Stomach (tissue), 9 donors: ENCODE data around the gene PTGDR2. TPM values are rescaled to one million over a fixed set of nuclear protein-coding genes. Genes with fewer than 3 reads are reported as not detected.

Experiments used
- DNase-seq, 2 donors: peaks; one replicate each; pipeline versions ENCODE4 v3.0.0 to v3.0.0-alpha.2; 2013 to 2019
- H3K27ac ChIP-seq, 5 donors: fragments of 200-600 bp in 4 of 5; sonication (generic) in 4 of 5; one replicate each; pipeline ENCODE4 v1.5.1; 2013 to 2019; ENCODE audit warnings: mild to moderate bottlenecking in 1 of 5, moderate library complexity in 1 of 5
- H3K27me3 ChIP-seq, 3 donors: fragments of 200-600 bp; sonication (generic); one replicate each; pipeline ENCODE4 v1.5.1; 2017 to 2019; ENCODE audit warnings: mixed run types in 1 of 3
- H3K36me3 ChIP-seq, 4 donors: fragments of 200-600 bp; sonication (generic); 1 replicate in 3 of 4; 2 replicates in 1 of 4; pipeline ENCODE4 v1.5.1; 2016 to 2019
- H3K4me1 ChIP-seq, 4 donors: fragments of 200-600 bp; sonication (generic); one replicate each; pipeline ENCODE4 v1.5.1; 2016 to 2019
- H3K4me3 ChIP-seq, 4 donors: fragments of 200-600 bp; sonication (generic) in 3 of 4; one replicate each; pipeline ENCODE4 v1.5.1; 2016 to 2019; ENCODE audit warnings: mild to moderate bottlenecking in 1 of 4
- H3K9me3 ChIP-seq, 4 donors: fragments of 200-600 bp; sonication (generic); one replicate each; pipeline ENCODE4 v1.5.1; 2016 to 2019
- EP300 ChIP-seq: sonication (generic); formaldehyde crosslinking; IDR thresholded peaks from one replicate; pipeline ENCODE4 v1.6.1; 2017; ENCODE audit warnings: antibody characterized with exemption
- POLR2A ChIP-seq, 4 donors: fragments of 450-650 bp; IDR thresholded peaks; one replicate each; pipeline ENCODE4 v1.6.1; 2016; ENCODE audit warnings: antibody characterized with exemption in 4 of 4, control low read depth in 2 of 4, mild to moderate bottlenecking in 1 of 4, moderate library complexity in 1 of 4
- POLR2AphosphoS5 ChIP-seq, 3 donors: sonication (generic); formaldehyde crosslinking; IDR thresholded peaks; one replicate each; pipeline ENCODE4 v1.6.1; 2016; ENCODE audit warnings: antibody characterized with exemption in 3 of 3
- whole genome bisulfite sequencing, 5 donors: extraction: QIAGEN DNeasy Blood & Tissue Kit in 3 of 5; methylation state at CpG; one replicate each; pipeline versions ENCODE4 v1.1.5 to v1.1.7; 2013 to 2018; 5-methylcytosine and 5-hydroxymethylcytosine counted together
- intact Hi-C: fragments of 100-400 bp; cut with DNase I; formaldehyde crosslinking; loops from one replicate; pipeline ENCODE4 v1.15.1; 2023; ENCODE audit warnings: low total_unique reads
- polyA plus RNA-seq, 3 donors: library from polyadenylated mRNA; stranded (reverse); fragments of 200-250 nt; gene quantifications; one replicate each; pipeline ENCODE4 v1.2.3, GENCODE V29; 2013
- total RNA-seq, 5 donors: library from RNA; depleted of rRNA; stranded (reverse); fragments of >200 nt; gene quantifications; one replicate each; pipeline versions ENCODE4 v1.1.0 to v1.2.3, GENCODE V29; 2014 to 2016
- TF ChIP-seq, protein P1 (sequence below), 7 experiments: fragments of 450-650 bp in 4 of 7; fragments of 200-600 bp in 3 of 7; sonication (generic) in 3 of 7; IDR thresholded peaks; one replicate each; pipeline ENCODE4 v1.5.1; 2016 to 2019; ENCODE audit warnings: antibody characterized with exemption in 7 of 7, control low read depth in 2 of 7, mild to moderate bottlenecking in 1 of 7
- donor health status: healthy with polysubstance abuse.
- donor health status: Bipolar disorder and iron deficiency.
- donor health status: healthy.

Gene PTGDR2
- total and polyA plus RNA-seq, 8 donors: 2.1 to 67.8 (median 12.3) TPM; not detected in 2

DNA sequence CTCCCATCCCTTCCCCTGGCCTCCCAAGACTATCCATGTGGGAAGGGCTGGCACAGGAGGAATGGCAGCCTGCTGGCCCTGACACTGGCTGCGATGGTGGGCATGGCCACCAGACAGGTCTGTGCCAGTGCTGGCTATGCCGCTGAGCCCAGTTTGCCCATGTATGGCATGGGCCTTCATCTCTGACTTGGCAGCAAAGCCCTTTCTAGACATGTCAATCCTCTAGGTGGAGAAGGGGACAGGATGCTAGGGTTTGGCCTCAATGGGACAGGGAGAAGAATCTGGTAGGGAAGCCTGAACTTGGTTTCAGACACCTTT lies 20.4 kb upstream of the PTGDR2 start:
- Histone ChIP-seq H3K27ac (peak overlapping the region in 1 of 5 donors; percentile 21), H3K27me3 (no peaks in the 10 kb centered on the region), H3K4me1 (peaks cover 4 to 33% (median 19%) of the 10 kb centered on the region in 4 donors), H3K4me3 (no peak overlapping the region), H3K9me3 (no peaks in the 10 kb centered on the region), H3K36me3 (peaks cover 0 to 20% (median 15%) of the 10 kb centered on the region in 4 donors)
- DNase-seq: no peak
- TF ChIP-seq, protein P1, sequence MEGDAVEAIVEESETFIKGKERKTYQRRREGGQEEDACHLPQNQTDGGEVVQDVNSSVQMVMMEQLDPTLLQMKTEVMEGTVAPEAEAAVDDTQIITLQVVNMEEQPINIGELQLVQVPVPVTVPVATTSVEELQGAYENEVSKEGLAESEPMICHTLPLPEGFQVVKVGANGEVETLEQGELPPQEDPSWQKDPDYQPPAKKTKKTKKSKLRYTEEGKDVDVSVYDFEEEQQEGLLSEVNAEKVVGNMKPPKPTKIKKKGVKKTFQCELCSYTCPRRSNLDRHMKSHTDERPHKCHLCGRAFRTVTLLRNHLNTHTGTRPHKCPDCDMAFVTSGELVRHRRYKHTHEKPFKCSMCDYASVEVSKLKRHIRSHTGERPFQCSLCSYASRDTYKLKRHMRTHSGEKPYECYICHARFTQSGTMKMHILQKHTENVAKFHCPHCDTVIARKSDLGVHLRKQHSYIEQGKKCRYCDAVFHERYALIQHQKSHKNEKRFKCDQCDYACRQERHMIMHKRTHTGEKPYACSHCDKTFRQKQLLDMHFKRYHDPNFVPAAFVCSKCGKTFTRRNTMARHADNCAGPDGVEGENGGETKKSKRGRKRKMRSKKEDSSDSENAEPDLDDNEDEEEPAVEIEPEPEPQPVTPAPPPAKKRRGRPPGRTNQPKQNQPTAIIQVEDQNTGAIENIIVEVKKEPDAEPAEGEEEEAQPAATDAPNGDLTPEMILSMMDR (IDR thresholded peaks at IDR 0.05): no peak
- intact Hi-C loops: no loop called here
- WGBS, 5 donors: 95 to 100% (median 100%) methylated on average over 1 to 2 of the region's 2 CpGs

GRCh38 chr11:60875366-60876167 lies 19.8 kb upstream of the PTGDR2 start:
- H3K4me3 ChIP-seq: no peak overlapping the region
- 66 to 82% (median 75%) methylated on average over 6 to 7 of the region's 7 CpGs for WGBS, 5 donors
- no peak for TF ChIP-seq EP300
- no peak for TF ChIP-seq POLR2A (IDR thresholded peaks at IDR 0.05)
- no peak for TF ChIP-seq POLR2AphosphoS5 (IDR thresholded peaks at IDR 0.05)
- TF ChIP-seq, protein P1 (IDR thresholded peaks at IDR 0.05): no peak
- no peaks in the 10 kb centered on the region for H3K9me3 ChIP-seq
- intact Hi-C loops: no loop called here
- peak overlapping the region in 1 of 5 donors; percentile 21 for H3K27ac ChIP-seq
- peaks cover under 1 to 28% (median 16%) of the 10 kb centered on the region in 4 donors for H3K4me1 ChIP-seq
- H3K27me3 ChIP-seq: no peaks in the 10 kb centered on the region
- peaks cover 0 to 15% (median 12%) of the 10 kb centered on the region in 4 donors for H3K36me3 ChIP-seq
- DNase-seq: no peak

- H3K27me3 ChIP-seq: no peaks in the 10 kb centered on the region
- WGBS, 5 donors: 88 to 91% (median 90%) methylated on average over 12 to 13 of the region's 13 CpGs
- intact Hi-C loops: no loop called here
- H3K4me3 ChIP-seq: no peak overlapping the region
- peaks cover 0 to 19% (median 12%) of the 10 kb centered on the region in 4 donors for H3K4me1 ChIP-seq
- H3K27ac ChIP-seq: no peak overlapping the region
- no peaks in the 10 kb centered on the region for H3K9me3 ChIP-seq
- DNase-seq: peak in 1 of 2 donors; percentile 26
- peaks cover 0 to 10% (median 8%) of the 10 kb centered on the region in 4 donors for H3K36me3 ChIP-seq
- TF ChIP-seq, protein P1 (IDR thresholded peaks at IDR 0.05): no peak
- no peak for TF ChIP-seq POLR2AphosphoS5 (IDR thresholded peaks at IDR 0.05)
- TF ChIP-seq POLR2A (IDR thresholded peaks at IDR 0.05): no peak
- no peak for TF ChIP-seq EP300
Measured at GRCh38 chr11:60874421-60875365, 18.9 kb upstream of the PTGDR2 start.

DNA sequence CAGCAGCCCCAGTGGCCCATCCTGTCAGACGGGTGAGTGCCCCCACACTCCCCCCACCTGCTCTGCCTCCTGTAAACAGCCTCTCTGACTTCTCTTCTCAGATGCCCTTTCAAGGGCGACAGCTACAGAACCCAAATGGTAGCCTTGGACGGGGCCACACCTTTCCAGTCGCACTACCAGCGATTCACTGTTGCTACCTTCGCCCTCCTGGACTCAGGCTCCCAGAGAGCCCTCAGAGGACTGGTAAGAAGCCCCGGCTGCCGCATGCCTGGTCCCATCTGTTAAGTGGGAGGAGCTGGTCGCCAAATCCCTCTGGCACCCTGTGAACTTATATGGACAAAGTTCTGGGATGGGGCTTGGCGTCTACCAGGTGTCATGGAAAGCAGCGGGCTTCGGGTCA lies 17.8 kb upstream of the PTGDR2 start:
- H3K4me3 ChIP-seq: no peak overlapping the region
- intact Hi-C loops: no loop called here
- H3K27me3 ChIP-seq: no peaks in the 10 kb centered on the region
- no peak for TF ChIP-seq POLR2A (IDR thresholded peaks at IDR 0.05)
- TF ChIP-seq, protein P1 (IDR thresholded peaks at IDR 0.05): no peak
- no peak for TF ChIP-seq POLR2AphosphoS5 (IDR thresholded peaks at IDR 0.05)
- no peak for TF ChIP-seq EP300
- DNase-seq: no peak
- H3K9me3 ChIP-seq: no peaks in the 10 kb centered on the region
- H3K27ac ChIP-seq: peak overlapping the region in 2 of 5 donors; percentile 20 to 50
- H3K36me3 ChIP-seq: peaks cover 0 to 6% (median 3%) of the 10 kb centered on the region in 4 donors
- WGBS, 5 donors: 78 to 88% (median 82%) methylated on average over 12 of the region's 12 CpGs
- peaks cover 0 to 8% (median 7%) of the 10 kb centered on the region in 4 donors for H3K4me1 ChIP-seq
